ENCODE measurements around the gene ECM1. TPM values are rescaled to one million over a fixed set of nuclear protein-coding genes. Genes with fewer than 3 reads are reported as not detected.

The ECM1 gene
- total RNA-seq, result 0.57 and 0.93 TPM in 2 replicates

GRCh38 chr1:150507912-150508864 is at the start of gene ECM1:
Gene ECM1, plus strand, starts transcription at chr1:150508109. Its CDS starts 101 bp downstream, at chr1:150508210.

GRCh38 chr1:150486966-150487762 is 20.7 kb upstream of the ECM1 start, which contains the start of gene TARS2:
Gene TARS2, plus strand, starts transcription at chr1:150487419. Its CDS starts 32 bp downstream, at chr1:150487451.

GRCh38 chr1:150515328-150516049 is 7.6 kb downstream of the ECM1 start, which contains the start of gene FALEC:
Gene FALEC, plus strand, starts transcription at chr1:150515752.

GRCh38 chr1:150548632-150549495 is 41.0 kb downstream of the ECM1 start, which contains the start of gene ADAMTSL4:
Gene ADAMTSL4, plus strand, starts transcription at chr1:150549408. Its CDS starts 2,881 bp downstream, at chr1:150552289.

Small RNA genes lying within 50 kb of the gene (small RNA-seq; reads per million reads assigned to genes)
- not detected for gene MIR4257

Other genes with a start within 250 kb of the ECM1 start
- 130 and 136 TPM in 2 replicates for gene APH1A, start 239.1 kb upstream of the ECM1 start, total RNA-seq
- 38.0 and 46.5 TPM in 2 replicates for gene C1orf54, start 235.3 kb upstream of the ECM1 start, total RNA-seq
- 0.93 and 1.1 TPM in 2 replicates for gene CIART, start 225.6 kb upstream of the ECM1 start, total RNA-seq
- 29.9 and 30.6 TPM in 2 replicates for gene MRPS21, start 214.2 kb upstream of the ECM1 start, total RNA-seq
- gene PRPF3, start 186.6 kb upstream of the ECM1 start, total RNA-seq, result 59.4 and 59.5 TPM in 2 replicates
- gene RPRD2, start 144.0 kb upstream of the ECM1 start, total RNA-seq, result 17.7 and 20.9 TPM in 2 replicates
- 18.7 and 19.4 TPM in 2 replicates for gene TARS2, start 20.7 kb upstream of the ECM1 start, total RNA-seq
- gene FALEC, start 7.6 kb downstream of the ECM1 start, total RNA-seq, result not detected in 2 replicates
- gene ADAMTSL4, start 41.3 kb downstream of the ECM1 start, total RNA-seq, result 0.27 and 0.86 TPM in 2 replicates
- 246 and 285 TPM in 2 replicates for gene MCL1, start 71.5 kb downstream of the ECM1 start, total RNA-seq
- gene ENSA, start 121.5 kb downstream of the ECM1 start, total RNA-seq, result 142 and 159 TPM in 2 replicates
- gene GOLPH3L, start 189.0 kb downstream of the ECM1 start, total RNA-seq, result 41.9 and 50.1 TPM in 2 replicates
- 0.29 TPM in 1 of 2 replicates, not detected in the other for gene HORMAD1, start 212.8 kb downstream of the ECM1 start, total RNA-seq